PC-3 (cell line): Measurements from ENCODE around the gene REEP1.

Source experiments
- CTCF ChIP-seq: fragments of 300-600 bp; sonication (generic); conservative IDR thresholded peaks from 2 replicates; pipeline ENCODE4 v1.5.1; 2017; ENCODE audit warnings: antibody characterized with exemption, low read depth, mild to moderate bottlenecking, low read length
- EZH2 ChIP-seq: fragments of 300-600 bp; sonication (generic); IDR thresholded peaks from one replicate; pipeline ENCODE4 v1.6.1; 2017; ENCODE audit warnings: antibody characterized with exemption, mild to moderate bottlenecking, low read length; ENCODE audit not compliant: unreplicated experiment

GRCh38 chr2:86350751-86351150, 13.3 kb upstream of the REEP1 start:
- TF ChIP-seq CTCF (no peak), EZH2 (no peak)
